ENCODE data around the gene ADGRE2. TPM values are rescaled to one million over a fixed set of nuclear protein-coding genes. Genes with fewer than 3 reads are reported as not detected.

The ADGRE2 gene
- total and polyA plus RNA-seq, 2 of the 4 experiments (the other 2 are of a cell fraction), result not detected

DNA sequence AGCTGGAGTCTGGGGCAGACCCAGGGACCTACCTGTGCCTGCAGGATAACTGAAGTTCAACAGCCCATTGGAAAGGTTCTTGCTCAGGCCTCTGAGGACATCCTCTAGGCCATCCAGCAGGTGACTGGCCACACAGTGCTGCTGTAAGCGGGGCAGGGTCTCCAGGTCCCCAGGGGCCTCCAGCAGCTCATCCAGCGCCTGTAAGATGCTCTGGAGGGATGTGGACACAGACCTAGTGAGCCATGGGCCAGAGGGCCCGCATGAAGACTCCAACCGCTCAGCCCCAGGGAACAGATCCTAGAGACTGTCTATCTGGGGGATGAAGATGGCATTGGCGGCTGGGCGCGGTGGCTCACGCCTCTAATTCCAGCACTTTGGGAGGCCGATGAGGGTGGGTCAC is 14.0 kb downstream of the ADGRE2 start:
- CTCF ChIA-PET, result no interaction called here
- H2BK5ac ChIP-seq (ENCODE audit: low read depth, low read length, poor library complexity, severe bottlenecking), result no peak overlapping the region
- no TSS peak for BruUV-seq (replicated peaks)

More for the DNA sequence above, 14.0 kb downstream of the ADGRE2 start:
- POLR2A ChIA-PET (ENCODE audit: unreplicated experiment), result no interaction called here
- DNase-seq (no peak), ATAC-seq (ENCODE audit: low read depth) (no peak)
- no peak overlapping the region for H2AK9ac ChIP-seq (replicated peaks; ENCODE audit: low read depth, low read length, poor library complexity)
- no peaks in the 10 kb centered on the region for H3K36me3 ChIP-seq (ENCODE audit: control insufficient read depth, insufficient read depth, low read length)
- TF ChIP-seq MXI1 (IDR thresholded peaks at IDR 0.05; ENCODE audit: borderline replicate concordance, low read depth, low read length) (no peak), USF2 (IDR thresholded peaks at IDR 0.05; ENCODE audit: low read depth, low read length) (no peak), POLR2A (IDR thresholded peaks at IDR 0.05; ENCODE audit: low read depth, low read length) (no peak), FOS (IDR thresholded peaks at IDR 0.05; ENCODE audit: low read depth, low read length) (no peak), MAZ (IDR thresholded peaks at IDR 0.05; ENCODE audit: borderline replicate concordance, low read depth, low read length) (no peak), CTCF (conservative IDR thresholded peaks at IDR 0.05; ENCODE audit: low read depth, low read length) (no peak), MAFK (IDR thresholded peaks at IDR 0.05; ENCODE audit: low read depth, low read length) (no peak), CHD1 (IDR thresholded peaks at IDR 0.05; ENCODE audit: low read depth, low read length) (no peak), NFE2L2 (IDR thresholded peaks at IDR 0.05; ENCODE audit: low read depth, low read length) (no peak)
- TF ChIP-seq, protein P1, sequence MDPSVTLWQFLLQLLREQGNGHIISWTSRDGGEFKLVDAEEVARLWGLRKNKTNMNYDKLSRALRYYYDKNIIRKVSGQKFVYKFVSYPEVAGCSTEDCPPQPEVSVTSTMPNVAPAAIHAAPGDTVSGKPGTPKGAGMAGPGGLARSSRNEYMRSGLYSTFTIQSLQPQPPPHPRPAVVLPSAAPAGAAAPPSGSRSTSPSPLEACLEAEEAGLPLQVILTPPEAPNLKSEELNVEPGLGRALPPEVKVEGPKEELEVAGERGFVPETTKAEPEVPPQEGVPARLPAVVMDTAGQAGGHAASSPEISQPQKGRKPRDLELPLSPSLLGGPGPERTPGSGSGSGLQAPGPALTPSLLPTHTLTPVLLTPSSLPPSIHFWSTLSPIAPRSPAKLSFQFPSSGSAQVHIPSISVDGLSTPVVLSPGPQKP (IDR thresholded peaks at IDR 0.05; ENCODE audit: borderline replicate concordance, low read depth, low read length), result no peak
- in situ Hi-C loops (cut with MboI; ENCODE audit: low sequenced_read_pairs) (no loop called here), intact Hi-C loops (cut with micrococcal nuclease) (no loop called here), dilution Hi-C loops (cut with HindIII; ENCODE audit: low sequenced_read_pairs, unreplicated experiment) (no loop called here)
- H3K9ac ChIP-seq (ENCODE audit: low read depth, low read length), result no peak overlapping the region
- H2AFZ ChIP-seq (replicated peaks; ENCODE audit: low read length, poor library complexity), result no peak overlapping the region
- no peak overlapping the region for H2BK120ac ChIP-seq (ENCODE audit: low read depth, low read length)
- H4K5ac ChIP-seq (ENCODE audit: low read depth, low read length), result no peak overlapping the region
- no peak overlapping the region for H2AK5ac ChIP-seq (ENCODE audit: low read depth, low read length)
- H3K23ac ChIP-seq (ENCODE audit: low read depth, low read length), result no peak overlapping the region
- H3K56ac ChIP-seq (ENCODE audit: extremely low read depth, insufficient read depth, low read length), result no peak overlapping the region
- H2BK15ac ChIP-seq (ENCODE audit: low read depth, low read length), result no peak overlapping the region
- no peaks in the 10 kb centered on the region for H3K4me1 ChIP-seq (ENCODE audit: control insufficient read depth, insufficient read depth, low read length)
- no peak overlapping the region for H3K4me2 ChIP-seq (ENCODE audit: low read depth, low read length)
- H3K27ac ChIP-seq (ENCODE audit: insufficient read depth, low read length), result no peak overlapping the region
- H3K9me3 ChIP-seq (ENCODE audit: control insufficient read depth, insufficient read depth, low read length), result peaks cover 13% of the 10 kb centered on the region
- H4K91ac ChIP-seq (ENCODE audit: insufficient read depth, low read depth, low read length), result no peak overlapping the region
- WGBS, 2 experiments (ENCODE audit: extremely low coverage in 2 of 2, insufficient read length in 1 of 2), result 87% methylated on average over 6 of the region's 9 CpGs; no CpG with 5 or more reads in 1 of the 2 experiments
- no peaks in the 10 kb centered on the region for H3K27me3 ChIP-seq (ENCODE audit: control insufficient read depth, insufficient read depth, low read length)
- no peaks in the 10 kb centered on the region for H3K9me1 ChIP-seq (ENCODE audit: insufficient read depth, low read length)
- H3K4me3 ChIP-seq (ENCODE audit: insufficient read depth, low read depth, low read length), result no peak overlapping the region
- H4K8ac ChIP-seq (ENCODE audit: low read depth in 2 of 2, low read length in 2 of 2), result no peak overlapping the region
- H4K20me1 ChIP-seq (ENCODE audit: insufficient read depth, low read length), result no peaks in the 10 kb centered on the region
- no peak overlapping the region for H3K18ac ChIP-seq (ENCODE audit: low read depth, low read length)
- no peak overlapping the region for H3K14ac ChIP-seq (replicated peaks; ENCODE audit: low read depth, low read length)
- no peaks in the 10 kb centered on the region for H3K79me1 ChIP-seq (ENCODE audit: low read depth in 1 of 2, low read length in 2 of 2)
- H2BK20ac ChIP-seq (ENCODE audit: low read depth, low read length), result no peak overlapping the region
- H3K4ac ChIP-seq (ENCODE audit: low read depth, low read length), result no peak overlapping the region
